Endothelial cell of umbilical vein (primary cell): ENCODE data around the gene DMD. TPM values are rescaled to one million over a fixed set of nuclear protein-coding genes. Genes with fewer than 3 reads are reported as not detected.
"Not testable (repeated sequence)": the region's sequence is repeated elsewhere in the genome, so short reads cannot be mapped to it uniquely, and the experiment has no call there.

Experiments
- BruUV-seq: library from RNA; stranded (reverse); fragments of 400-500 nt; replicated peaks from 2 replicates; lab custom pipeline; 2021; lab: Mats Ljungman, UMichigan
- CTCF ChIA-PET: fragments of 300-600, 350-600 bp; sonication (Branson Sonifier 250); formaldehyde crosslinking; loops from one replicate; lab custom pipeline; 2021; ENCODE audit warnings: antibody characterized with exemption, inconsistent platforms; lab: Charles Lee
- POLR2A ChIA-PET: fragments of 300-600, 350-600 bp; sonication (Branson Sonifier 250); formaldehyde crosslinking; loops from one replicate; lab custom pipeline; 2021; ENCODE audit warnings: antibody characterized with exemption, inconsistent platforms; lab: Charles Lee
- DNase-seq: peaks from one replicate; pipeline ENCODE4 v3.0.0-alpha.2; 2011; ENCODE audit warnings: low read depth, low spot score
- FAIRE-seq: peaks from 2 replicates; lab custom pipeline; 2011; peaks lifted over from hg19 to GRCh38; lab: Jason Lieb, UNC
- H2AFZ ChIP-seq: 2 replicates; pipeline ENCODE4 v1.6.0; 2012; ENCODE audit warnings: low read depth, low read length, control low read depth, inconsistent platforms
- H3K27ac ChIP-seq: 2 replicates; pipeline ENCODE4 v1.5.1; 2011; ENCODE audit warnings: low read depth, mild to moderate bottlenecking, control low read depth, low read length, moderate library complexity; ENCODE audit not compliant: insufficient read depth
- H3K27me3 ChIP-seq, 2 experiments: 2 replicates each; pipeline versions ENCODE4 v1.6.0 to v1.6.1; 2011; ENCODE audit warnings: low read length in 2 of 2, mixed read lengths in 1 of 2; ENCODE audit not compliant: control insufficient read depth in 2 of 2, insufficient read depth in 2 of 2
- H3K36me3 ChIP-seq, 2 experiments: 2 replicates in 1 of 2; 3 replicates in 1 of 2; pipeline ENCODE4 v1.5.1; 2011; ENCODE audit warnings: low read length in 2 of 2, mild to moderate bottlenecking in 1 of 2, moderate library complexity in 1 of 2; ENCODE audit not compliant: control insufficient read depth in 2 of 2, insufficient read depth in 2 of 2; ENCODE audit errors: extremely low read depth in 1 of 2
- H3K4me1 ChIP-seq: 3 replicates; pipeline ENCODE4 v1.5.1; 2011; ENCODE audit warnings: mild to moderate bottlenecking, low read length; ENCODE audit not compliant: control insufficient read depth, insufficient read depth; ENCODE audit errors: extremely low read depth
- H3K4me2 ChIP-seq: 2 replicates; pipeline ENCODE4 v1.6.1; 2011; ENCODE audit warnings: low read length, control low read depth, mixed read lengths; ENCODE audit not compliant: insufficient read depth
- H3K4me3 ChIP-seq, 3 experiments: fragments of 200-600 bp in 1 of 3; sonication (generic), shearing (Covaris generic) in 1 of 3; replicated peaks in 1 of 3; 2 replicates each; pipeline ENCODE4 v1.5.1; 2011 to 2016; ENCODE audit warnings: control low read depth in 3 of 3, low read length in 3 of 3, mild to moderate bottlenecking in 2 of 3, inconsistent platforms in 1 of 3, low read depth in 1 of 3, moderate library complexity in 1 of 3; ENCODE audit not compliant: insufficient read depth in 1 of 3
- H3K79me2 ChIP-seq: 2 replicates; pipeline ENCODE4 v1.6.0; 2012; ENCODE audit warnings: low read length, inconsistent platforms; ENCODE audit not compliant: control insufficient read depth, insufficient read depth
- H3K9ac ChIP-seq: replicated peaks from 2 replicates; pipeline ENCODE3; 2011; ENCODE audit warnings: low read length, control low read depth; ENCODE audit not compliant: insufficient read depth; ENCODE audit errors: extremely low read depth
- H3K9me1 ChIP-seq: replicated peaks from 3 replicates; pipeline ENCODE4 v1.6.0; 2011; ENCODE audit warnings: mild to moderate bottlenecking, low read length; ENCODE audit not compliant: control insufficient read depth, insufficient read depth; ENCODE audit errors: extremely low read depth
- H3K9me3 ChIP-seq: replicated peaks from 2 replicates; pipeline ENCODE4 v1.5.1; 2012; ENCODE audit warnings: low read length, inconsistent platforms; ENCODE audit not compliant: control insufficient read depth, insufficient read depth
- H4K20me1 ChIP-seq: replicated peaks from 2 replicates; pipeline ENCODE3; 2011; ENCODE audit warnings: mild to moderate bottlenecking, low read length; ENCODE audit not compliant: control insufficient read depth, insufficient read depth; ENCODE audit errors: extremely low read depth
- CTCF ChIP-seq, 2 donors: IDR thresholded peaks; 1 replicate in 1 of 2; 2 replicates in 1 of 2; pipeline ENCODE4 v1.5.1; 2011; ENCODE audit warnings: low read length in 2 of 2, mild to moderate bottlenecking in 2 of 2, moderate library complexity in 2 of 2, control low read depth in 1 of 2, inconsistent platforms in 1 of 2, low read depth in 1 of 2; ENCODE audit not compliant: insufficient read depth in 1 of 2; ENCODE audit errors: extremely low read depth in 1 of 2
- EZH2 ChIP-seq: IDR thresholded peaks from 2 replicates; pipeline ENCODE4 v1.6.1; 2012; ENCODE audit warnings: borderline replicate concordance, low read depth, mild to moderate bottlenecking, moderate library complexity, low read length, inconsistent platforms; ENCODE audit not compliant: severe bottlenecking
- FOS ChIP-seq: IDR thresholded peaks from 2 replicates; pipeline ENCODE4 v1.6.1; 2011; ENCODE audit warnings: mild to moderate bottlenecking, low read length, moderate library complexity, borderline replicate concordance; ENCODE audit not compliant: insufficient read depth
- GATA2 ChIP-seq: IDR thresholded peaks from 2 replicates; pipeline ENCODE4 v1.7.0; 2011; ENCODE audit warnings: low read depth, mild to moderate bottlenecking, moderate library complexity, mixed read lengths, low read length; ENCODE audit not compliant: insufficient read length, insufficient read depth
- JUN ChIP-seq: IDR thresholded peaks from 2 replicates; pipeline ENCODE4 v1.6.1; 2011; ENCODE audit warnings: borderline replicate concordance, low read depth; ENCODE audit not compliant: insufficient read length, insufficient read depth
- MAX ChIP-seq: IDR thresholded peaks from 2 replicates; pipeline ENCODE4 v1.6.1; 2011; ENCODE audit not compliant: insufficient read depth, insufficient read length
- MYC ChIP-seq: IDR thresholded peaks from one replicate; pipeline ENCODE4 v1.6.1; 2011; ENCODE audit warnings: mild to moderate bottlenecking, low read depth, low read length
- POLR2A ChIP-seq: IDR thresholded peaks from 2 replicates; pipeline ENCODE4 v1.6.1; 2012; ENCODE audit warnings: low read depth, mild to moderate bottlenecking, control low read depth, low read length
- POLR2AphosphoS5 ChIP-seq: IDR thresholded peaks from 2 replicates; pipeline ENCODE4 v1.6.1; 2012; ENCODE audit warnings: low read depth, mild to moderate bottlenecking, control low read depth, low read length, moderate library complexity; ENCODE audit not compliant: insufficient read depth
- dilution Hi-C: fragments of 300-500 bp; cut with MboI; formaldehyde crosslinking; loops from one replicate; pipeline ENCODE4 v1.15.0; 2019; ENCODE audit warnings: low sequenced_read_pairs; ENCODE audit not compliant: extremely low pct_ligation_motif_present
- intact Hi-C: fragments of 100-400 bp; cut with micrococcal nuclease; formaldehyde crosslinking; loops from one replicate; pipeline ENCODE4 v1.10.0; 2022
- polyA plus RNA-seq, 4 experiments: library from polyadenylated mRNA; depleted of rRNA in 3 of 4; stranded (reverse) in 3 of 4; unstranded in 1 of 4; fragments of >200 nt; gene quantifications; 2 replicates each; pipeline versions ENCODE4 v1.2.1 to v1.2.3, GENCODE V29; 2011 to 2012; ENCODE audit warnings: missing spikeins in 1 of 4
- total RNA-seq: library from RNA; stranded (reverse); gene quantifications from 2 replicates; pipeline ENCODE4 v1.2.3, GENCODE V29; 2021

DMD gene
- total and polyA plus RNA-seq, 2 donors (not counting 3 experiments of a cell fraction or from before 2014, with no cell fraction given) = 7.3 to 9.0 TPM

DNA sequence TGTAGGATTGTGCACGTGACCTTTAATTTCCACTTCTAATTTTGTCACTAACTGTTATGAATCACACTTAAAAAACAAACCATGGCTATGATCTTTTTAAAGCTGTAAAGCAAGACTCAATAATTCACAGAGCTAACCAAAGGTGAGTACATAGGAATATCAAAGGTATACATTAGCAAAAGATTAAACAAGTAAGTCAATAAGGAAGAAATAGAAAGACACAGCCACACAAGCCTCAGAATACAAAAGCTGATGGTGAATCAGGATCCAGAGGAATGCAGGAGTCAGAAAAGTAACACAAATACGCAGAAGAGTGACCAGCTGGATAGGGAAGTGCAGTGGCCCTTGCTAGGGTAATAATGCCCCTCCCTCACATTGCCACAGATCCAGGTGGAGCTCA lies 943.6 kb downstream of the DMD start:
- Histone ChIP-seq H3K4me1 (no peaks in the 10 kb centered on the region), H3K79me2 (no peaks in the 10 kb centered on the region), H3K9me3 (no peaks in the 10 kb centered on the region), H3K9me1 (no peaks in the 10 kb centered on the region), H4K20me1 (no peaks in the 10 kb centered on the region), H3K4me2 (no peak overlapping the region), H2AFZ (no peak overlapping the region), H3K27ac (no peak overlapping the region), H3K27me3 (no peaks in the 10 kb centered on the region), H3K4me3 (no peak overlapping the region), H3K36me3 (no peaks in the 10 kb centered on the region), H3K9ac (no peak overlapping the region)
- no peak for TF ChIP-seq GATA2
- no peak for TF ChIP-seq MAX
- no peak for TF ChIP-seq FOS
- no peak for TF ChIP-seq POLR2A
- no peak for TF ChIP-seq MYC
- no peak for TF ChIP-seq JUN
- TF ChIP-seq CTCF (IDR thresholded peaks at IDR 0.05; ENCODE audit: extremely low read depth in 1 of 2, insufficient read depth in 1 of 2, low read depth in 1 of 2, low read length in 2 of 2) = no peak
- TF ChIP-seq EZH2 = no peak
- TF ChIP-seq POLR2AphosphoS5 = no peak
- no peak for FAIRE-seq
- no TSS peak for BruUV-seq
- ChIA-PET CTCF (no interaction called here), POLR2A (no interaction called here)
- DNase-seq = no peak
- intact Hi-C loops (no loop called here), dilution Hi-C loops (no loop called here)

DNA sequence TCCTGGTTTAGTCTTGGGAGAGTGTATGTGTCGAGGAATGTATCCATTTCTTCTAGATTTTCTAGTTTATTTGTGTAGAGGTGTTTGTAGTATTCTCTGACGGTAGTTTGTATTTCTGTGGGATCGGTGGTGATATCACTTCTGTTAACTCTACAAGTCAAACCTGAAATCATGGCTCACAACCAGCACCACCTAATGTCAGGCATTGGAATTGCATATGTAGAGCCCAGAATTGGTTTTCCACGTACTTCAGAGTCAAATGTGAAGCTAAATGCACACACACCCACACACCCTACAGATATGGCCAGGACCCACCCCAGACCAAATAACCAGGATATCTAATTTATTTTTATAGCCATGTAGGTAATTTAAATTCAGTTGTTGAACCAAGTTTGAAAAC lies 964.7 kb downstream of the DMD start:
- intact Hi-C loops, H3K27ac ChIP-seq, dilution Hi-C loops, POLR2A ChIA-PET, H3K36me3 ChIP-seq, H4K20me1 ChIP-seq, H3K9ac ChIP-seq, H3K4me3 ChIP-seq, H3K79me2 ChIP-seq, H3K4me1 ChIP-seq, H3K9me1 ChIP-seq, H3K9me3 ChIP-seq, H3K4me2 ChIP-seq, H2AFZ ChIP-seq, H3K27me3 ChIP-seq, BruUV-seq: not testable (repeated sequence)
- peak; percentile 8 for DNase-seq
- peak; percentile 35 for FAIRE-seq
- CTCF ChIA-PET = interaction anchor here (0.6 kb wide), 1 partner anchor 1275 kb away, joined by 3 read pairs; no protein-coding TSS in a partner anchor
